ENCODE data around the gene GNB1. TPM values are rescaled to one million over a fixed set of nuclear protein-coding genes. Genes with fewer than 3 reads are reported as not detected.

GNB1 gene
- total and polyA plus RNA-seq, 10 of the 15 experiments (the other 5 are each of a cell fraction or from before 2014, with no cell fraction given) = 23.0 to 392 (median 93.9) TPM

- H3K9me3 ChIP-seq (replicated peaks; ENCODE audit: control insufficient read depth, insufficient read depth, low read length) = no peaks in the 10 kb centered on the region
- H2AFZ ChIP-seq (ENCODE audit: control insufficient read depth, low read depth, low read length) = peak within 1 kb of the TSS; percentile 47
- ChIA-PET RAD21 (ENCODE audit: unreplicated experiment) (interaction anchor here (1.0 to 2.0 kb wide), 3 partner anchors 20 to 110 kb away, joined by 3 to 12 read pairs (median 4); no protein-coding TSS in a partner anchor), SMC1A (ENCODE audit: uncharacterized antibody, unreplicated experiment) (interaction anchor here (1.6 to 2.3 kb wide), 4 partner anchors 19 to 127 kb away, joined by 3 to 15 read pairs (median 5); no protein-coding TSS in a partner anchor), CTCF (interaction anchor here (0.6 to 2.8 kb wide), 4 partner anchors 19 to 131 kb away, joined by 3 to 15 read pairs (median 7); no protein-coding TSS in a partner anchor), POLR2A (interaction anchor here (1.3 to 2.8 kb wide), 4 partner anchors 9 to 130 kb away, joined by 3 to 14 read pairs (median 6); no protein-coding TSS in a partner anchor)
- H3K27me3 ChIP-seq (replicated peaks in 1 of 2; ENCODE audit: control insufficient read depth in 2 of 2, insufficient read depth in 2 of 2, low read length in 1 of 2) = no peaks in the 10 kb centered on the region
- H3K4me1 ChIP-seq (ENCODE audit: control insufficient read depth, insufficient read depth, low read length) = peaks cover 52% of the 10 kb centered on the region
- no TSS peak for BruUV-seq (replicated peaks)
- H3K27ac ChIP-seq (ENCODE audit: control insufficient read depth, insufficient read depth) = peak within 1 kb of the TSS; percentile 98
- FAIRE-seq (no peak), DNase-seq (ENCODE audit: low read depth, low spot score) (no peak), ATAC-seq (peak; percentile 17)
- peak within 1 kb of the TSS; percentile 68 for H3K4me3 ChIP-seq
- in situ Hi-C loops (cut with MboI) (no loop called here), intact Hi-C loops (cut with micrococcal nuclease; ENCODE audit: unreplicated experiment) (loop anchor here (5.0 kb wide), 1 partner anchor 114 kb away; the partner anchor contains the start of gene GNB1)
- H3K4me2 ChIP-seq (ENCODE audit: control insufficient read depth, insufficient read depth) = peak within 1 kb of the TSS; percentile 98
- under 1% methylated on average over 29 of the region's 99 CpGs for WGBS (ENCODE audit: insufficient coverage, insufficient replicate concordance, low lambda C conversion rate, missing lambda C conversion rate)
- H3K9ac ChIP-seq (ENCODE audit: control insufficient read depth, insufficient read depth, low read length) = peak within 1 kb of the TSS; percentile 97
- peaks cover 47% of the 10 kb centered on the region for H3K79me2 ChIP-seq (ENCODE audit: control insufficient read depth, insufficient read depth, low read length)
- no peaks in the 10 kb centered on the region for H3K36me3 ChIP-seq (ENCODE audit: control insufficient read depth in 2 of 2, insufficient read depth in 2 of 2, low read length in 1 of 2)
- no peaks in the 10 kb centered on the region for H4K20me1 ChIP-seq (ENCODE audit: control insufficient read depth, insufficient read depth)
- TF ChIP-seq, protein P1, sequence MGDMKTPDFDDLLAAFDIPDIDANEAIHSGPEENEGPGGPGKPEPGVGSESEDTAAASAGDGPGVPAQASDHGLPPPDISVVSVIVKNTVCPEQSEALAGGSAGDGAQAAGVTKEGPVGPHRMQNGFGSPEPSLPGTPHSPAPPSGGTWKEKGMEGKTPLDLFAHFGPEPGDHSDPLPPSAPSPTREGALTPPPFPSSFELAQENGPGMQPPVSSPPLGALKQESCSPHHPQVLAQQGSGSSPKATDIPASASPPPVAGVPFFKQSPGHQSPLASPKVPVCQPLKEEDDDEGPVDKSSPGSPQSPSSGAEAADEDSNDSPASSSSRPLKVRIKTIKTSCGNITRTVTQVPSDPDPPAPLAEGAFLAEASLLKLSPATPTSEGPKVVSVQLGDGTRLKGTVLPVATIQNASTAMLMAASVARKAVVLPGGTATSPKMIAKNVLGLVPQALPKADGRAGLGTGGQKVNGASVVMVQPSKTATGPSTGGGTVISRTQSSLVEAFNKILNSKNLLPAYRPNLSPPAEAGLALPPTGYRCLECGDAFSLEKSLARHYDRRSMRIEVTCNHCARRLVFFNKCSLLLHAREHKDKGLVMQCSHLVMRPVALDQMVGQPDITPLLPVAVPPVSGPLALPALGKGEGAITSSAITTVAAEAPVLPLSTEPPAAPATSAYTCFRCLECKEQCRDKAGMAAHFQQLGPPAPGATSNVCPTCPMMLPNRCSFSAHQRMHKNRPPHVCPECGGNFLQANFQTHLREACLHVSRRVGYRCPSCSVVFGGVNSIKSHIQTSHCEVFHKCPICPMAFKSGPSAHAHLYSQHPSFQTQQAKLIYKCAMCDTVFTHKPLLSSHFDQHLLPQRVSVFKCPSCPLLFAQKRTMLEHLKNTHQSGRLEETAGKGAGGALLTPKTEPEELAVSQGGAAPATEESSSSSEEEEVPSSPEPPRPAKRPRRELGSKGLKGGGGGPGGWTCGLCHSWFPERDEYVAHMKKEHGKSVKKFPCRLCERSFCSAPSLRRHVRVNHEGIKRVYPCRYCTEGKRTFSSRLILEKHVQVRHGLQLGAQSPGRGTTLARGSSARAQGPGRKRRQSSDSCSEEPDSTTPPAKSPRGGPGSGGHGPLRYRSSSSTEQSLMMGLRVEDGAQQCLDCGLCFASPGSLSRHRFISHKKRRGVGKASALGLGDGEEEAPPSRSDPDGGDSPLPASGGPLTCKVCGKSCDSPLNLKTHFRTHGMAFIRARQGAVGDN (IDR thresholded peaks at IDR 0.05) = peak; percentile 68; the same call in 1 of the 2 replicates
- TF ChIP-seq IKZF1 (conservative IDR thresholded peaks at IDR 0.05) (peak; percentile 95; the same call in 1 of the 2 replicates), CHD2 (IDR thresholded peaks at IDR 0.05; ENCODE audit: borderline replicate concordance, low read depth, low read length) (no peak), ATF3 (IDR thresholded peaks at IDR 0.05; ENCODE audit: borderline replicate concordance, extremely low read depth, low read depth, low read length) (peak; percentile 41; the same call in 1 of the 2 replicates), SMAD1 (IDR thresholded peaks at IDR 0.05; ENCODE audit: low read depth, partially characterized antibody) (no peak), NKRF (conservative IDR thresholded peaks at IDR 0.05) (peak; percentile 73), FOXK2 (IDR thresholded peaks at IDR 0.05) (no peak), HDAC6 (IDR thresholded peaks at IDR 0.05; ENCODE audit: unreplicated experiment) (no peak), WRNIP1 (IDR thresholded peaks at IDR 0.05; ENCODE audit: borderline replicate concordance, low read depth, low read length) (no peak), NRF1 (conservative IDR thresholded peaks at IDR 0.05; ENCODE audit: low read depth, low read length) (peak; percentile 83), EGR1 (IDR thresholded peaks at IDR 0.05; ENCODE audit: borderline replicate concordance in 1 of 2, low read depth in 2 of 2, low read length in 2 of 2) (peak in 1 of 2 experiments; percentile 32; a peak in 1 of 3 replicates), SMARCA5 (IDR thresholded peaks at IDR 0.05) (peak; percentile 83; the same call in 1 of the 2 replicates)
- TF ChIP-seq, protein P2, sequence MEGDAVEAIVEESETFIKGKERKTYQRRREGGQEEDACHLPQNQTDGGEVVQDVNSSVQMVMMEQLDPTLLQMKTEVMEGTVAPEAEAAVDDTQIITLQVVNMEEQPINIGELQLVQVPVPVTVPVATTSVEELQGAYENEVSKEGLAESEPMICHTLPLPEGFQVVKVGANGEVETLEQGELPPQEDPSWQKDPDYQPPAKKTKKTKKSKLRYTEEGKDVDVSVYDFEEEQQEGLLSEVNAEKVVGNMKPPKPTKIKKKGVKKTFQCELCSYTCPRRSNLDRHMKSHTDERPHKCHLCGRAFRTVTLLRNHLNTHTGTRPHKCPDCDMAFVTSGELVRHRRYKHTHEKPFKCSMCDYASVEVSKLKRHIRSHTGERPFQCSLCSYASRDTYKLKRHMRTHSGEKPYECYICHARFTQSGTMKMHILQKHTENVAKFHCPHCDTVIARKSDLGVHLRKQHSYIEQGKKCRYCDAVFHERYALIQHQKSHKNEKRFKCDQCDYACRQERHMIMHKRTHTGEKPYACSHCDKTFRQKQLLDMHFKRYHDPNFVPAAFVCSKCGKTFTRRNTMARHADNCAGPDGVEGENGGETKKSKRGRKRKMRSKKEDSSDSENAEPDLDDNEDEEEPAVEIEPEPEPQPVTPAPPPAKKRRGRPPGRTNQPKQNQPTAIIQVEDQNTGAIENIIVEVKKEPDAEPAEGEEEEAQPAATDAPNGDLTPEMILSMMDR (IDR thresholded peaks at IDR 0.05 in 2 of 3, conservative IDR thresholded peaks at IDR 0.05 in 1 of 3; ENCODE audit: control insufficient read depth in 2 of 3, extremely low read depth in 1 of 3, insufficient read depth in 1 of 3, low read depth in 3 of 3, low read length in 3 of 3) = no peak
These were observed 112.8 kb downstream of the GNB1 start, which contains the start of gene NADK for GRCh38 chr1:1777950-1778662. Gene NADK (minus strand): TSS chr1:1778470. CDS start chr1:1765406, 13,064 bp downstream.

All from GM12878 (cell line).